Ramos (cell line): ENCODE measurements around the gene SEZ6L.

Experiments used
- in situ Hi-C: fragments of 300-500 bp; cut with MboI; formaldehyde crosslinking; loops from one replicate; pipeline ENCODE4 v1.14.3; 2022; ENCODE audit warnings: low sequenced_read_pairs; ENCODE audit not compliant: unreplicated experiment

Gene SEZ6L

GRCh38 chr22:26172389-26172990 lies 3.2 kb downstream of the SEZ6L start:
- in situ Hi-C loops = no loop called here

- in situ Hi-C loops = no loop called here
Observed at GRCh38 chr22:26174280-26174679, 5.0 kb downstream of the SEZ6L start.

GRCh38 chr22:26182723-26183122 lies 13.5 kb downstream of the SEZ6L start:
- in situ Hi-C loops = no loop called here

GRCh38 chr22:26185190-26185589 lies 15.9 kb downstream of the SEZ6L start:
- in situ Hi-C loops = no loop called here

GRCh38 chr22:26188341-26188740 lies 19.1 kb downstream of the SEZ6L start:
- in situ Hi-C loops = no loop called here

GRCh38 chr22:26194313-26194712 lies 25.1 kb downstream of the SEZ6L start:
- in situ Hi-C loops = no loop called here

- in situ Hi-C loops = no loop called here
Observed at GRCh38 chr22:26194877-26195276, 25.6 kb downstream of the SEZ6L start.

GRCh38 chr22:26196657-26197056 lies 27.4 kb downstream of the SEZ6L start:
- in situ Hi-C loops = no loop called here

- in situ Hi-C loops = no loop called here
Observed at GRCh38 chr22:26197425-26197824, 28.2 kb downstream of the SEZ6L start.

- in situ Hi-C loops = no loop called here
Observed at GRCh38 chr22:26199665-26200064, 30.4 kb downstream of the SEZ6L start.

- in situ Hi-C loops = no loop called here
Observed at GRCh38 chr22:26202280-26202924, 33.1 kb downstream of the SEZ6L start.

GRCh38 chr22:26205494-26205893 lies 36.2 kb downstream of the SEZ6L start:
- in situ Hi-C loops = no loop called here

- in situ Hi-C loops = no loop called here
Observed at GRCh38 chr22:26210334-26210733, 41.1 kb downstream of the SEZ6L start.

GRCh38 chr22:26213826-26214225 lies 44.6 kb downstream of the SEZ6L start:
- in situ Hi-C loops = no loop called here

GRCh38 chr22:26214466-26214865 lies 45.2 kb downstream of the SEZ6L start:
- in situ Hi-C loops = no loop called here

- in situ Hi-C loops = no loop called here
Observed at GRCh38 chr22:26215736-26216135, 46.5 kb downstream of the SEZ6L start.

GRCh38 chr22:26225207-26225606 lies 55.9 kb downstream of the SEZ6L start:
- in situ Hi-C loops = no loop called here

GRCh38 chr22:26226538-26227297 lies 57.5 kb downstream of the SEZ6L start:
- in situ Hi-C loops = no loop called here

- in situ Hi-C loops = no loop called here
Observed at GRCh38 chr22:26229910-26230309, 60.6 kb downstream of the SEZ6L start.

- in situ Hi-C loops = no loop called here
Observed at GRCh38 chr22:26234296-26234695, 65.0 kb downstream of the SEZ6L start.

GRCh38 chr22:26235792-26236487 lies 66.7 kb downstream of the SEZ6L start:
- in situ Hi-C loops = no loop called here
